Measurements from ENCODE around the gene SUGCT.

The SUGCT gene

DNA sequence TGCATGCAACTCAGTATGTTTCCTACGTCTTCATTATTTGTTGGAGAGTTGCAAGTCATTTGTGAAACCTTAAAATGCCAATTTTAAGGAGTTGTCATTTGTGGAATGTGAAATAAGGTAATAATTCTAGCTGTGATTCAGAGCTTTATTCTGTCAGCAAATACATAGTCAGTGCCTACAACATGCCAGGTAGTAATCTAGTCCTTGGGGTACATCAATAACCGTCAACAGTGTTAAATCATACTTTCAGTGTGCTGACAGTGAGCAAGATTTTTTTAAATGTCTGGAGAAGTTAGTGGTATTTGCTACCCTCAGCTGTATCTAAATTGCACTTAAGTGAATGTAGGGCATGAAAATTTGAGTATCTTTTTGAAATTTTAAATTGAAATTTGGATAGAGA is 37.1 kb upstream of the SUGCT start:
- DNase-seq (ENCODE audit: low read depth): no peak
- no peak overlapping the region for H3K4me3 ChIP-seq (ENCODE audit: low read depth, low read length)
- TF ChIP-seq, protein P1, sequence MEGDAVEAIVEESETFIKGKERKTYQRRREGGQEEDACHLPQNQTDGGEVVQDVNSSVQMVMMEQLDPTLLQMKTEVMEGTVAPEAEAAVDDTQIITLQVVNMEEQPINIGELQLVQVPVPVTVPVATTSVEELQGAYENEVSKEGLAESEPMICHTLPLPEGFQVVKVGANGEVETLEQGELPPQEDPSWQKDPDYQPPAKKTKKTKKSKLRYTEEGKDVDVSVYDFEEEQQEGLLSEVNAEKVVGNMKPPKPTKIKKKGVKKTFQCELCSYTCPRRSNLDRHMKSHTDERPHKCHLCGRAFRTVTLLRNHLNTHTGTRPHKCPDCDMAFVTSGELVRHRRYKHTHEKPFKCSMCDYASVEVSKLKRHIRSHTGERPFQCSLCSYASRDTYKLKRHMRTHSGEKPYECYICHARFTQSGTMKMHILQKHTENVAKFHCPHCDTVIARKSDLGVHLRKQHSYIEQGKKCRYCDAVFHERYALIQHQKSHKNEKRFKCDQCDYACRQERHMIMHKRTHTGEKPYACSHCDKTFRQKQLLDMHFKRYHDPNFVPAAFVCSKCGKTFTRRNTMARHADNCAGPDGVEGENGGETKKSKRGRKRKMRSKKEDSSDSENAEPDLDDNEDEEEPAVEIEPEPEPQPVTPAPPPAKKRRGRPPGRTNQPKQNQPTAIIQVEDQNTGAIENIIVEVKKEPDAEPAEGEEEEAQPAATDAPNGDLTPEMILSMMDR (IDR thresholded peaks at IDR 0.05; ENCODE audit: low read depth, low read length): no peak
- TF ChIP-seq, protein P2, sequence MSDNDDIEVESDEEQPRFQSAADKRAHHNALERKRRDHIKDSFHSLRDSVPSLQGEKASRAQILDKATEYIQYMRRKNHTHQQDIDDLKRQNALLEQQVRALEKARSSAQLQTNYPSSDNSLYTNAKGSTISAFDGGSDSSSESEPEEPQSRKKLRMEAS (IDR thresholded peaks at IDR 0.05; ENCODE audit: low read depth, low read length): no peak
- TF ChIP-seq MYC (IDR thresholded peaks at IDR 0.05; ENCODE audit: low read depth, low read length) (no peak), POLR2A (IDR thresholded peaks at IDR 0.05; ENCODE audit: extremely low read depth, insufficient read length) (no peak)

DNA sequence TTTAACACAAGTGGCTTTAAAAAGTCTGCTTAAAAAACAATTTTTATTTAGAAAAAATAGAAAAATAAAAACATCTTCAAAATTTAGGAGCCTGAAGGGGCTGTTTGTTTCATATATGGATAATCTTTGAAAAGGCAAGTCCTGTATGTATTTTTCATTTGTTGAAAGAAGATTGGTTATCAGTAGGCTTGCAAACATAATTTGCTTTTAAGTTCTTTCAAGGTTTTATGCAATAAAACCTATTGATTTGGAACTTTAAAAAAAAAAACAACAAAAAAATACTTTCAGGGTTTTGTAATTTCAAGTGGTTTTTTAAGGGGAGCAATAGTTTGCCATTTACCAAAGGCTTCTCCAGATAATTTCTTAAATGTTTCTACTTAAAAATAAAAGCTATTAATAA is 36.0 kb upstream of the SUGCT start:
- TF ChIP-seq MYC (IDR thresholded peaks at IDR 0.05; ENCODE audit: low read depth, low read length) (no peak), POLR2A (IDR thresholded peaks at IDR 0.05; ENCODE audit: extremely low read depth, insufficient read length) (no peak)
- TF ChIP-seq, protein P1 (IDR thresholded peaks at IDR 0.05; ENCODE audit: low read depth, low read length): no peak
- TF ChIP-seq, protein P2 (IDR thresholded peaks at IDR 0.05; ENCODE audit: low read depth, low read length): no peak
- no peak for DNase-seq (ENCODE audit: low read depth)
- no peak overlapping the region for H3K4me3 ChIP-seq (ENCODE audit: low read depth, low read length)

DNA sequence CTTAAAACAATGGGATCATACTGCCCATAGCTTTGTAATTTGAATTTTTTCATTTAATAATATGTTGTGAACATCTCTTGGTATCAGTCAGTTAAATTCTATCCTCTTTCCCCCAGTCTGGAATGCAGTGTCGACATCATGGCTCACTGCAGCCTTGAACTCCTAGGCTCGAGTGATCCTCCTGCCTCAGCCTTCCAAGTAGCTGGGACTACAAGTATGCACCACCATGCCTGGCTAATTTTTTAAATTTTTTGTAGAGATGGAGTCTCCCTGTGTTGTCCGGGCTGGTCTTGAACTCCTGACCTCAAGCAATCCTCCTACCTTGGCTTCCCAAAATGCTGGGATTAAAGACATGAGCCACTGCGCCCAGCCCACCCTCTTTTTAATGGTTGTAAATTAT is 35.0 kb upstream of the SUGCT start:
- TF ChIP-seq, protein P1 (IDR thresholded peaks at IDR 0.05; ENCODE audit: low read depth, low read length): no peak
- TF ChIP-seq MYC (IDR thresholded peaks at IDR 0.05; ENCODE audit: low read depth, low read length) (no peak), POLR2A (IDR thresholded peaks at IDR 0.05; ENCODE audit: extremely low read depth, insufficient read length) (no peak)
- TF ChIP-seq, protein P2 (IDR thresholded peaks at IDR 0.05; ENCODE audit: low read depth, low read length): no peak
- no peak overlapping the region for H3K4me3 ChIP-seq (ENCODE audit: low read depth, low read length)
- no peak for DNase-seq (ENCODE audit: low read depth)

DNA sequence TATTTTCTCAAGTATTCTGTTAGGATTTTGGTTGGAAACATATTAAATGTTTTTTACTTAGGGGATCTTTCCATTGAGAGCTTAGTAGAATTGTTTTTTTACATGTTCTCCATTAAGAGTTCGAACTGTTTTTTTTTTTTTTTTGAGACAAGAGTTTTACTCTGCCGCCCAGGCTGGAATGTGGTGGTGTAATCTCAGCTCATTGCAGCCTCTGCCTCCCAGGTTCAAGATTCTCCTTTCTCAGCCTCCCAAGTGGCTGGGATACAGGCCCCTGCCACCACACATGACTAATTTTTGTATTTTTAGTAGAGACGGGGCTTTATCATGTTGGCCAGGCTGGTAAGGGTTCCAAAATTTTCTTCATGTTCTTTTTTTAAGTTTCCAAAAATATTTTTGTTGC is 33.6 kb upstream of the SUGCT start:
- TF ChIP-seq MYC (IDR thresholded peaks at IDR 0.05; ENCODE audit: low read depth, low read length) (no peak), POLR2A (IDR thresholded peaks at IDR 0.05; ENCODE audit: extremely low read depth, insufficient read length) (no peak)
- TF ChIP-seq, protein P2 (IDR thresholded peaks at IDR 0.05; ENCODE audit: low read depth, low read length): no peak
- TF ChIP-seq, protein P1 (IDR thresholded peaks at IDR 0.05; ENCODE audit: low read depth, low read length): no peak

DNA sequence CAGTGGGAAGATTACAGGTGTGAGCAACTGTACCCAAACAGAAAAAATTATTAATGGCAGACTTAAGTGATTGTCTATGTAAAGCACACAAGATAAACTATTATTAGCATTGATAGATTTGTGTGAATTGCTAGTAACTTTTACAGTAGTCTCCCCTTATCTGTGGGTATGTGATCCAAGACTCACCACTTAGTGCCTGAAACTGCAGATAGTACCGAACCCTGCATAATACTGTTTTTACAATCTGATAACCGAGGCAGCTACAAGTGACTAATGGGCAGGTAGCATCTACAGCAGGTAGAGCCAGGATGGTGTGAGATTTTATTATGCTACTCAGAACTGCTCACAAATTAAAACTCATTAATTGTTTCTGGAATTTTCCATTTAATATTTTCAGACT is 31.9 kb upstream of the SUGCT start:
- TF ChIP-seq POLR2A (IDR thresholded peaks at IDR 0.05; ENCODE audit: extremely low read depth, insufficient read length) (no peak), MYC (IDR thresholded peaks at IDR 0.05; ENCODE audit: low read depth, low read length) (no peak)
- TF ChIP-seq, protein P1 (IDR thresholded peaks at IDR 0.05; ENCODE audit: low read depth, low read length): no peak
- TF ChIP-seq, protein P2 (IDR thresholded peaks at IDR 0.05; ENCODE audit: low read depth, low read length): no peak
- no peak for DNase-seq (ENCODE audit: low read depth)
- H3K4me3 ChIP-seq (ENCODE audit: low read depth, low read length): no peak overlapping the region

More for the DNA sequence above, 33.6 kb upstream of the SUGCT start:
- H3K4me3 ChIP-seq (ENCODE audit: low read depth, low read length): no peak overlapping the region
- no peak for DNase-seq (ENCODE audit: low read depth)
